H1 (cell line): Measurements from ENCODE around the gene SBNO1. TPM values are rescaled to one million over a fixed set of nuclear protein-coding genes. Genes with fewer than 3 reads are reported as not detected.
A peak's percentile ranks its signal among the peaks of the same experiment; 100 is the strongest.

Experiments
- CHD1 ChIP-seq: IDR thresholded peaks from 2 replicates; pipeline ENCODE4 v1.6.1; 2012; ENCODE audit warnings: low read depth, low read length, improper control_type of control experiment
- GTF2F1 ChIP-seq: IDR thresholded peaks from 2 replicates; pipeline ENCODE4 v1.6.1; 2012; ENCODE audit warnings: low read depth, low read length, improper control_type of control experiment, borderline replicate concordance
- MAX ChIP-seq: IDR thresholded peaks from 2 replicates; pipeline ENCODE4 v1.6.1; 2012; ENCODE audit warnings: inconsistent platforms
- POLR2A ChIP-seq, 2 experiments: IDR thresholded peaks; 1 replicate in 1 of 2; 2 replicates in 1 of 2; pipeline ENCODE4 v1.6.1; 2011; ENCODE audit warnings: low read depth in 2 of 2, low read length in 2 of 2, mild to moderate bottlenecking in 2 of 2; ENCODE audit errors: control extremely low read depth in 1 of 2
- POLR2AphosphoS5 ChIP-seq: IDR thresholded peaks from 2 replicates; pipeline ENCODE4 v1.6.1; 2011; ENCODE audit warnings: low read depth, low read length
- SIN3A ChIP-seq, 2 experiments: IDR thresholded peaks in 1 of 2; conservative IDR thresholded peaks in 1 of 2; 2 replicates each; pipeline ENCODE4 v1.6.1; 2011 to 2012; ENCODE audit warnings: low read length in 2 of 2, improper control_type of control experiment in 1 of 2, low read depth in 1 of 2, mild to moderate bottlenecking in 1 of 2
- polyA plus RNA-seq, 7 experiments: library from polyadenylated mRNA; depleted of rRNA in 3 of 7; stranded (reverse) in 5 of 7; unstranded in 2 of 7; fragments of >200 nt in 5 of 7; fragments of 200-250 nt in 2 of 7; gene quantifications; 1 replicate in 5 of 7; 2 replicates in 1 of 7; 4 replicates in 1 of 7; pipeline versions ENCODE4 v1.2.1 to v1.2.3, GENCODE V29; 2011 to 2013; ENCODE audit warnings: missing spikeins in 2 of 7, mixed read lengths in 2 of 7
- total RNA-seq: library from RNA; stranded (reverse); fragmentation: NEBNext Ultra II Directional; extraction: Animal tissue kit (Norgen Biotek cat#: 25700); gene quantifications from 2 replicates; pipeline ENCODE4 v1.2.1, GENCODE V29; 2021

The SBNO1 gene
- total and polyA plus RNA-seq, 2 of the 8 experiments (the other 6 are each of a cell fraction or from before 2014, with no cell fraction given): 6.7 to 57.7 TPM

DNA sequence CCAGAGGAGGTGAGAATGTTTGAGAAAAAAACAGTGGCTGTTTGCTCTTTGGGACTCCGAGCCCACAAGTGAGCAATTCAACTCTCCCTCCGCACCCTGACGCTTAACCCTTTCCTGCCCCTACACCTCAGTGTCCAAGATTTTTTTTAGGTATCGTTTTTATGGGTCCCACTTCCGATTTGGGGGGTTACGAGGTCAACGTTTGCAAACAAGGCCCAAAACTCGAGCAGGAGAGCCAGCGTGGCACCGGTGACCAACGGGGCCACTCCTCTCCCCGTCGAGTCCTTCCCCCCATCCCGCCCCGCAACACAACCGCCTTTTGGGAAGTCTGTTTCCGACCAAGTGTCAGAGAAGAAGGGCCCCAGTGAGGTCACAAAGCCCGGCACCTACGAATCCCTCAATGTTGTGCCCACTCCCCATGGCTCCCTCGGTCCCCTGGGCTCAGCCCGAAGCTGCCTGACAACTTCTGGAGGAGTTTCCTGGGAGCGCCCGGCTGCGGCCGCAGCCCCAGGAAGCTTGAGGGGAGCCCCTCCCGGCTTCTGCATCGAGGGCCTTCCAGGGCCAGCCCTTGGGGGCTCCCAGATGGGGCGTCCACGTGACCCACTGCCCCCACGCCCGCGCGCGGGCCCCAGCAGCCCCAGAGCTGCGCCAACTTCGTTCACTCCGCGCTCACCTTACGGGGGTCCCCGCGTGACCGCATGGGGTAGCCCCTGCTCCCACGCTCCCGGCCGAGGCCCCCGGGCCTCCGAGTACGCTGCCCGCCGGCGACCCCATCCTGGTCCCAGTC, 94.2 kb downstream of the SBNO1 start (continued):
- TF ChIP-seq POLR2A (IDR thresholded peaks at IDR 0.05; ENCODE audit: control extremely low read depth in 1 of 2, low read depth in 2 of 2, low read length in 2 of 2) (0 out of 3 replicates have a peak, but pooled peaks of 1 of the 2 experiments have one; percentile 58), POLR2AphosphoS5 (0 out of 2 replicates have a peak, but pooled peaks have one; percentile 1), MAX (no peak), SIN3A (conservative IDR thresholded peaks at IDR 0.05 in 1 of 2, IDR thresholded peaks at IDR 0.05 in 1 of 2; ENCODE audit: low read depth in 1 of 2, low read length in 2 of 2) (peak in 1 of 2 experiments; percentile 46; a peak in 1 of 4 replicates), GTF2F1 (no peak), CHD1 (0 out of 2 replicates have a peak, but pooled peaks have one; percentile 30)
- TF ChIP-seq, all 59 proteins: peak for 8
